Neural progenitor cell (in vitro differentiated cells): ENCODE data around the gene UNC93A.

Experiments used
- CTCF ChIP-seq: fragments of 200-600 bp; sonication (generic); IDR thresholded peaks from 2 replicates; pipeline ENCODE4 v1.5.1; 2017; ENCODE audit warnings: antibody characterized with exemption, mild to moderate bottlenecking
- EZH2 ChIP-seq: fragments of 200-600 bp; sonication (generic); IDR thresholded peaks from 2 replicates; pipeline ENCODE4 v1.6.1; 2017; ENCODE audit warnings: antibody characterized with exemption, mild to moderate bottlenecking, moderate library complexity

DNA sequence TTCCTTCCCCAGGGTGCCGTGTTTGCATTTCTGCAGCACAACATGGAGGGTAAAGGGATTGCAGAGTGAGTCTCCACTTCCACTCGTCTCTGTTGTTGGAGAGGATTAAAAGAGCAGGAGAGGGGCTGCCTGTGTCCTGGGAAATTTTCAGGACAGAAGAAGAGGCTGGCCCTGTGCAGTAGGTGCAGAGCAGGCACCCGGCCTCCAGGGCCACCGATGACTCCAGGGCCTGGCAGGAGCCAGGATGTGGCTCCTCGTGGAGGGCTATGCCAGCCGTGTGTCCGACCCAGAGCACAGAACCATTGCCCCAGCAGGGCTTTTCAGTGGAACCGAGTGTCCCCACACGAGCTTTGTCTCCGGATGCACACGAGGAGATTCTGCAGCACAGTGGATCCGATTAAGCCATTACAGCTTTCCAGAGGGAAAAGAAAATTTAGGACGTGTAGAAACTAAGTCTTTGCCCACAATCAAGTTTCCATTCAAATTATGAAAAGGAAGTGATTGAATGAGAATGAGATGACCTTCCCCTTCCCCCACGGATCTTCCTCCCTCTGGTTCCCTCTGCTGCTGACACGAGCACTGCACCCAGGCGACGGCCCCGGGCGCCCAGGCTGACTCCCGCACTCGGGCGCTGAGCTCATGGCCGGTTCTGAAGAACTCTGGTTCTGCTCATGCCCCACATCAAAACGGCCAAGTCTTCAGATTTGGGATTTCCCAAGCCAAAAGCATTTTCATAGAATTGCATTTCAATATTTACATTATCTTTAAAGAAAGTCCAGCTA is 43.1 kb upstream of the UNC93A start:
- peak; percentile 31 for TF ChIP-seq CTCF
- no peak for TF ChIP-seq EZH2
